ENCODE results near the gene MYPN.

Gene MYPN

DNA sequence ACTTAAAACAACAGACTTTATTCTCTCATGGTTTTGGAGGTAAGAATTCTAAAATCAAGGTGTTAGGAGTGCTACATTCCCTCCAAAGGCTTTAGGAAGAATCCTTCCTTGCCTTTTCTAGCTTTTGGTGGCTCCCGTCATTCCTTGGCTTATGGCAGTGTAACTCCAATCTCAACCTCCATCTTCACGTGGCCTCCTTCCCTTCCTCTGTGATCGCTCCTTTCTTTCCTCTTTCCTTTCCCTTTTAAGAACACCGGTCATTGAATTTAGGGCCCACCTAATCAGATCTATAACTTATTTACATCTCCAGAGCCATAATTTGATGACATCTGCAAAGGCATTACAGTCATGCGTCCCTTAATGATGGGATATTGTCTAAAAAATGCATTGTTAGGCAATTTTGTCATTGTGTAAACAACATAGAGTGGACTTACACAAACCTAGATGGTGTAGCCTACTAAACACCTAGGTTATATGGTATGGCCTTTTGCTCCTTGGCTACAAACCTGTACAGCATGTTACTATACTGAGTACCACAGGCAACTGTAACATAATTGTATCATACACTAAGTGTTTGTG lies 28.3 kb upstream of the MYPN start:
- H3K4me1 Mint-ChIP-seq: peaks cover 6% of the 10 kb centered on the region
- no peak overlapping the region for H3K27ac Mint-ChIP-seq
- peaks cover 3% of the 10 kb centered on the region for H3K27me3 Mint-ChIP-seq (ENCODE audit: low read depth)
- no peaks in the 10 kb centered on the region for H3K36me3 Mint-ChIP-seq (ENCODE audit: low read depth)
- no peak overlapping the region for H3K4me3 Mint-ChIP-seq
- TF ChIP-seq, protein P1, sequence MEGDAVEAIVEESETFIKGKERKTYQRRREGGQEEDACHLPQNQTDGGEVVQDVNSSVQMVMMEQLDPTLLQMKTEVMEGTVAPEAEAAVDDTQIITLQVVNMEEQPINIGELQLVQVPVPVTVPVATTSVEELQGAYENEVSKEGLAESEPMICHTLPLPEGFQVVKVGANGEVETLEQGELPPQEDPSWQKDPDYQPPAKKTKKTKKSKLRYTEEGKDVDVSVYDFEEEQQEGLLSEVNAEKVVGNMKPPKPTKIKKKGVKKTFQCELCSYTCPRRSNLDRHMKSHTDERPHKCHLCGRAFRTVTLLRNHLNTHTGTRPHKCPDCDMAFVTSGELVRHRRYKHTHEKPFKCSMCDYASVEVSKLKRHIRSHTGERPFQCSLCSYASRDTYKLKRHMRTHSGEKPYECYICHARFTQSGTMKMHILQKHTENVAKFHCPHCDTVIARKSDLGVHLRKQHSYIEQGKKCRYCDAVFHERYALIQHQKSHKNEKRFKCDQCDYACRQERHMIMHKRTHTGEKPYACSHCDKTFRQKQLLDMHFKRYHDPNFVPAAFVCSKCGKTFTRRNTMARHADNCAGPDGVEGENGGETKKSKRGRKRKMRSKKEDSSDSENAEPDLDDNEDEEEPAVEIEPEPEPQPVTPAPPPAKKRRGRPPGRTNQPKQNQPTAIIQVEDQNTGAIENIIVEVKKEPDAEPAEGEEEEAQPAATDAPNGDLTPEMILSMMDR (IDR thresholded peaks at IDR 0.05; ENCODE audit: unreplicated experiment in 3 of 3): no peak
- no peaks in the 10 kb centered on the region for H3K9me3 Mint-ChIP-seq

DNA sequence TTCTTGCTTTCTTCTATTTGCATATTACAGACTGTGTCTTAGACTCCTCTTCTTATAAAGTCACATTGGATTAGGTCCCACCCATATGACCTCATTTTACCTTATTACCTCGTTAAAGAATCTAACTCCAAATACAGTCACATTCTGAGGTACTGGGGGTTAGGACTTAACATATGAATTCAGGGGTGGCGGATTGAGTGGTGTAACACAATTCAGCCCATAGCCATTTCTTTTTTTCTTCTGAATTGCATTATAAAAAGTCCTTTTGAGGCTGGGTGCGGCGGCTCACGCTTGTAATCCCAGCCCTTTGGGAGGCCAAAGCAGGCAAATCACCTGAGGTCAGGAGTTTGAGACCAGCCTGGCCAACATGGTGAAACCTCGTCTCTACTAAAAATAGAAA lies 27.4 kb upstream of the MYPN start:
- Mint-ChIP-seq H3K36me3 (ENCODE audit: low read depth) (no peaks in the 10 kb centered on the region), H3K4me3 (no peak overlapping the region), H3K4me1 (peaks cover 6% of the 10 kb centered on the region), H3K9me3 (no peaks in the 10 kb centered on the region), H3K27ac (no peak overlapping the region), H3K27me3 (ENCODE audit: low read depth) (no peaks in the 10 kb centered on the region)
- TF ChIP-seq, protein P1 (IDR thresholded peaks at IDR 0.05; ENCODE audit: unreplicated experiment in 3 of 3): no peak

DNA sequence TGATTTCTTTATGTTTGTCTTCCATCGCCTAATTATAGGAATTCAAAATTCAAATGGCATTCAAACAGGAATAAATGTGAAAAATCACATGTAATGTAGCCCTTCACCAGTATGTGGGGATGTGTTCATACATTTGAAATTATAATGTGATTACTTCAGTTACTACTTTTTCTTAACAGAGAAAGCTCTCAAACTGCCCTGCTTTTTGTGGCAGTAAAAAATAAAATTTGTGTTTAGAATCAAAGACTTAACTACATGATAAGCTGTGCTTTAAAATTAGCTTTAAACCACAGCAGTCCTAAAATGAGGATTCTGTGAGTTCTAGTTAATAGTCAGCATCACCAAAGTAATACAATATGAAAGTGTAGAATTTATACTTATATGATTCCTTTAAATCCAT lies 26.4 kb upstream of the MYPN start:
- no peaks in the 10 kb centered on the region for H3K36me3 Mint-ChIP-seq (ENCODE audit: low read depth)
- H3K4me1 Mint-ChIP-seq: peaks cover 12% of the 10 kb centered on the region
- no peaks in the 10 kb centered on the region for H3K27me3 Mint-ChIP-seq (ENCODE audit: low read depth)
- TF ChIP-seq, protein P1 (IDR thresholded peaks at IDR 0.05; ENCODE audit: unreplicated experiment in 3 of 3): peak; percentile 37 to 64 (median 51)
- no peaks in the 10 kb centered on the region for H3K9me3 Mint-ChIP-seq
- H3K27ac Mint-ChIP-seq: no peak overlapping the region
- no peak overlapping the region for H3K4me3 Mint-ChIP-seq

DNA sequence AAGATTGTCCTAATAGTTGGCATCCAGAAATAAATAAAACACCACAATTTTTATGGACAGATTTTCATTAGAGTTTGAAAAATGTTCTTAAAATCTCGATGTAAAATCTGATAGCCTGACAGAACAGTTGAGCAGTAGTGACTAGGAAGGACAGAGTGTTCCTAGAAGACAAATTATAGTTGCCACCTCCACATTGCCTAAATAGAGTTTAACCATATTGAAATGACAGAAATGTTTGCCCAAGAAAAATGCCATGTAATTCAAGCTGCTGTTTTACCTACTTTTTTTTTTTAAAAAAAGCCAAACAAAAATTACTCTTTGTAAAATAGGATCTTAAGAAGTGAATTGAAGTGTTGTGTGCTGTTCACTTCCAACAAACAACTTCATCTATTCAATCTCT lies 25.3 kb upstream of the MYPN start:
- no peak overlapping the region for H3K4me3 Mint-ChIP-seq
- no peaks in the 10 kb centered on the region for H3K9me3 Mint-ChIP-seq
- no peaks in the 10 kb centered on the region for H3K27me3 Mint-ChIP-seq (ENCODE audit: low read depth)
- no peak overlapping the region for H3K27ac Mint-ChIP-seq
- TF ChIP-seq, protein P1 (IDR thresholded peaks at IDR 0.05; ENCODE audit: unreplicated experiment in 3 of 3): no peak
- H3K4me1 Mint-ChIP-seq: peaks cover 19% of the 10 kb centered on the region
- no peaks in the 10 kb centered on the region for H3K36me3 Mint-ChIP-seq (ENCODE audit: low read depth)

DNA sequence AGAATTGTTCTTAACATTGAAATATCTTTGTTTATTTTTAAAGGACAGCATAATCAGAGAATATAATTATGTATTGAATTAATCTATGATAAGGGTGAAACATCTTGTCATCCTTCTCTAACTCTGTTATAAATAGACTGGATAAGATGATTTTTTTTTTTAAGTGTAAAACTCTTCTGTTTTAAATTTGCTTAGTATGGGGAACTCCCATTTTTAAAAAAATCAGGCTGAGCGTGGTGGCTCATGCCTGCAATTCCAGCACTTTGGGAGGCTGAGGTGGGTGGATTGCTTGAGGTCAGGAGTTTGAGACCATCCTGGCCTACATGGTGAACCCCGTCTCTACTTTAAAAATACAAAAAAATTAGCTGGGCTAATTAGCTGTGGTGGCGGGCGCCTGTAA lies 24.8 kb upstream of the MYPN start:
- Mint-ChIP-seq H3K36me3 (ENCODE audit: low read depth) (no peaks in the 10 kb centered on the region), H3K4me1 (peaks cover 20% of the 10 kb centered on the region), H3K27me3 (ENCODE audit: low read depth) (no peaks in the 10 kb centered on the region)

DNA sequence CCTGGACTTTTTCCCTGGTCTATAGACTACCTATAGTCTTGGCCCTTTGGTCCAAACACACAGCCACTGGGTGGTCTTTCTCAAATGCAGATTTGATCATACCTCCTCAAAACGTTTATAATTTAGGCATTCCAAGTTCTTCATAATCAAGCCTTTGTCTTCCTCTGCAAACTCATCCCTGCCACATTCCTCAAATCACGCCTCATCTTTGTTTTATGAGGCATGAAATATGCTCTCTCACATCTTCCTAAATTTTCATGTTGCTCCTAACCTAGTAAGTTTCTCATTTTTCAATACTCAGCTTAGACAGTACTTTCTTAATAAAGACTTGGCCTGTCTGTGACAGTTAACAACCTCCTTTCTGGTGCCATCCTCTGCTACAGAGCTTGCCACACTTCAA lies 23.3 kb upstream of the MYPN start:
- TF ChIP-seq, protein P1 (IDR thresholded peaks at IDR 0.05; ENCODE audit: unreplicated experiment in 3 of 3): no peak
- Mint-ChIP-seq H3K27ac (no peak overlapping the region), H3K9me3 (no peaks in the 10 kb centered on the region), H3K4me1 (peaks cover 20% of the 10 kb centered on the region), H3K27me3 (ENCODE audit: low read depth) (no peaks in the 10 kb centered on the region), H3K4me3 (no peak overlapping the region), H3K36me3 (ENCODE audit: low read depth) (no peaks in the 10 kb centered on the region)

More for the DNA sequence above, 24.8 kb upstream of the MYPN start:
- Mint-ChIP-seq H3K27ac (no peak overlapping the region), H3K9me3 (no peaks in the 10 kb centered on the region), H3K4me3 (no peak overlapping the region)
- TF ChIP-seq, protein P1 (IDR thresholded peaks at IDR 0.05; ENCODE audit: unreplicated experiment in 3 of 3): no peak
